Measurements from ENCODE around the gene SERTAD3.
"Not testable (repeated sequence)": the region's sequence is repeated elsewhere in the genome, so short reads cannot be mapped to it uniquely, and the experiment has no call there.

Gene SERTAD3

GRCh38 chr19:40444000-40444824 is at the start of gene SERTAD3:
Gene SERTAD3 (minus strand): TSS chr19:40444335. CDS start chr19:40442080, 2,255 bp downstream.
- in situ Hi-C loops (cut with MboI; ENCODE audit: low sequenced_read_pairs) = no loop called here

GRCh38 chr19:40493778-40494177 is 49.6 kb upstream of the SERTAD3 start:
- in situ Hi-C loops (cut with MboI; ENCODE audit: low sequenced_read_pairs) = no loop called here

- in situ Hi-C loops (cut with MboI; ENCODE audit: low sequenced_read_pairs) = no loop called here
Measured at GRCh38 chr19:40492274-40492673, 48.1 kb upstream of the SERTAD3 start.

- in situ Hi-C loops (cut with MboI; ENCODE audit: low sequenced_read_pairs) = no loop called here
Measured at GRCh38 chr19:40489882-40490230, 45.7 kb upstream of the SERTAD3 start.

- in situ Hi-C loops (cut with MboI; ENCODE audit: low sequenced_read_pairs) = no loop called here
Measured at GRCh38 chr19:40486017-40486416, 41.9 kb upstream of the SERTAD3 start.

- in situ Hi-C loops (cut with MboI; ENCODE audit: low sequenced_read_pairs) = not testable (repeated sequence)
Measured at GRCh38 chr19:40475878-40476644, 31.9 kb upstream of the SERTAD3 start.

GRCh38 chr19:40474737-40475136 is 30.6 kb upstream of the SERTAD3 start:
- in situ Hi-C loops (cut with MboI; ENCODE audit: low sequenced_read_pairs) = no loop called here

- in situ Hi-C loops (cut with MboI; ENCODE audit: low sequenced_read_pairs) = no loop called here
Measured at GRCh38 chr19:40472516-40472915, 28.4 kb upstream of the SERTAD3 start.

- in situ Hi-C loops (cut with MboI; ENCODE audit: low sequenced_read_pairs) = no loop called here
Measured at GRCh38 chr19:40471111-40471510, 27.0 kb upstream of the SERTAD3 start.

GRCh38 chr19:40469011-40469410 is 24.9 kb upstream of the SERTAD3 start:
- in situ Hi-C loops (cut with MboI; ENCODE audit: low sequenced_read_pairs) = no loop called here

- in situ Hi-C loops (cut with MboI; ENCODE audit: low sequenced_read_pairs) = no loop called here
Measured at GRCh38 chr19:40466985-40467734, 23.0 kb upstream of the SERTAD3 start, which contains the start of gene SPTBN4. Gene SPTBN4 (plus strand): TSS chr19:40467001. CDS start chr19:40472622, 5,621 bp downstream.

- in situ Hi-C loops (cut with MboI; ENCODE audit: low sequenced_read_pairs) = no loop called here
Measured at GRCh38 chr19:40466219-40466984, 22.3 kb upstream of the SERTAD3 start.

- in situ Hi-C loops (cut with MboI; ENCODE audit: low sequenced_read_pairs) = no loop called here
Measured at GRCh38 chr19:40465557-40466218, 21.6 kb upstream of the SERTAD3 start, which contains the start of gene BLVRB. Gene BLVRB (minus strand): TSS chr19:40465745. CDS start chr19:40465688, 57 bp downstream.

GRCh38 chr19:40465025-40465556 is 21.0 kb upstream of the SERTAD3 start:
- in situ Hi-C loops (cut with MboI; ENCODE audit: low sequenced_read_pairs) = no loop called here

GRCh38 chr19:40464059-40465024 is 20.2 kb upstream of the SERTAD3 start:
- in situ Hi-C loops (cut with MboI; ENCODE audit: low sequenced_read_pairs) = no loop called here

- in situ Hi-C loops (cut with MboI; ENCODE audit: low sequenced_read_pairs) = not testable (repeated sequence)
Measured at GRCh38 chr19:40463587-40464037, 19.5 kb upstream of the SERTAD3 start.

GRCh38 chr19:40461669-40462221 is 17.6 kb upstream of the SERTAD3 start:
- in situ Hi-C loops (cut with MboI; ENCODE audit: low sequenced_read_pairs) = no loop called here

- in situ Hi-C loops (cut with MboI; ENCODE audit: low sequenced_read_pairs) = no loop called here
Measured at GRCh38 chr19:40460185-40460584, 16.1 kb upstream of the SERTAD3 start.

All from HL-60/S4 treated with retinoic acid at 250 ng/mL for 4 days and 3 days (cell line).